ENCODE measurements around the gene ARID5A. TPM values are rescaled to one million over a fixed set of nuclear protein-coding genes. Genes with fewer than 3 reads are reported as not detected.
A peak's percentile ranks its signal among the peaks of the same experiment; 100 is the strongest.

Gene ARID5A
- total RNA-seq, 2 experiments from 2014 or later, result 61.5 to 64.3 TPM

- Mint-ChIP-seq H3K36me3 (ENCODE audit: low read depth) (peaks cover 28% of the 10 kb centered on the region), H3K9me3 (no peaks in the 10 kb centered on the region), H3K4me3 (no peak overlapping the region), H3K27ac (no peak overlapping the region), H3K4me1 (ENCODE audit: low read depth) (peaks cover 14% of the 10 kb centered on the region), H3K27me3 (no peaks in the 10 kb centered on the region)
- ChIA-PET POLR2A (no interaction called here), CTCF (no interaction called here)
- intact Hi-C loops (cut with micrococcal nuclease), result no loop called here
- no peak for ATAC-seq
- TF ChIP-seq CTCF (IDR thresholded peaks at IDR 0.05), result no peak
- no peak for DNase-seq
Measured at GRCh38 chr2:96587843-96588242, 51.3 kb downstream of the ARID5A start.

- H3K36me3 Mint-ChIP-seq (ENCODE audit: low read depth), result peaks cover 51% of the 10 kb centered on the region
- CTCF ChIA-PET, result no interaction called here
- H3K27ac Mint-ChIP-seq, result peak overlapping the region; percentile 1
- H3K4me3 Mint-ChIP-seq, result no peak overlapping the region
- peaks cover 43% of the 10 kb centered on the region for H3K4me1 Mint-ChIP-seq (ENCODE audit: low read depth)
- no peaks in the 10 kb centered on the region for H3K9me3 Mint-ChIP-seq
- ATAC-seq (no peak), DNase-seq (no peak)
- intact Hi-C loops (cut with micrococcal nuclease), result no loop called here
- POLR2A ChIA-PET, result no interaction called here
- TF ChIP-seq CTCF (IDR thresholded peaks at IDR 0.05), result no peak
- no peaks in the 10 kb centered on the region for H3K27me3 Mint-ChIP-seq
Measured at GRCh38 chr2:96591054-96591453, 54.5 kb downstream of the ARID5A start.

- no peaks in the 10 kb centered on the region for H3K9me3 Mint-ChIP-seq
- H3K27ac Mint-ChIP-seq, result no peak overlapping the region
- intact Hi-C loops (cut with micrococcal nuclease), result no loop called here
Measured at GRCh38 chr2:96591494-96591893, 54.9 kb downstream of the ARID5A start.

GRCh38 chr2:96594282-96594681, 57.7 kb downstream of the ARID5A start:
- intact Hi-C loops (cut with micrococcal nuclease), result no loop called here
- Mint-ChIP-seq H3K27me3 (no peaks in the 10 kb centered on the region), H3K4me3 (no peak overlapping the region), H3K4me1 (ENCODE audit: low read depth) (peaks cover 37% of the 10 kb centered on the region), H3K27ac (peak overlapping the region; percentile 90), H3K9me3 (no peaks in the 10 kb centered on the region), H3K36me3 (ENCODE audit: low read depth) (peaks cover 63% of the 10 kb centered on the region)
- ATAC-seq (peak; percentile 56), DNase-seq (no peak)
- POLR2A ChIA-PET, result interaction anchor here (1.4 kb wide), 1 partner anchor 44 kb away, joined by 4 read pairs; the partner anchor contains the start of gene KANSL3
- no peak for TF ChIP-seq CTCF (IDR thresholded peaks at IDR 0.05)
- CTCF ChIA-PET, result interaction anchor here (0.8 to 3.2 kb wide), 3 partner anchors 10 to 518 kb away, joined by 3 to 16 read pairs (median 8); partner anchors contain the start of gene ANKRD36

More at GRCh38 chr2:96591494-96591893, 54.9 kb downstream of the ARID5A start:
- TF ChIP-seq CTCF (IDR thresholded peaks at IDR 0.05), result no peak
- no peak overlapping the region for H3K4me3 Mint-ChIP-seq
- DNase-seq (no peak), ATAC-seq (no peak)
- H3K27me3 Mint-ChIP-seq, result no peaks in the 10 kb centered on the region
- ChIA-PET CTCF (no interaction called here), POLR2A (no interaction called here)
- H3K4me1 Mint-ChIP-seq (ENCODE audit: low read depth), result peaks cover 43% of the 10 kb centered on the region
- peaks cover 51% of the 10 kb centered on the region for H3K36me3 Mint-ChIP-seq (ENCODE audit: low read depth)

- no peak overlapping the region for H3K4me3 Mint-ChIP-seq
- H3K9me3 Mint-ChIP-seq, result no peaks in the 10 kb centered on the region
- peak overlapping the region; percentile 90 for H3K27ac Mint-ChIP-seq
- H3K27me3 Mint-ChIP-seq, result no peaks in the 10 kb centered on the region
- POLR2A ChIA-PET, result interaction anchor here (1.1 to 1.4 kb wide), 3 partner anchors 8 to 43 kb away, joined by 3 to 4 read pairs (median 3); partner anchors contain the start of gene KANSL3
- ATAC-seq (peak; percentile 84), DNase-seq (peak; percentile 39)
- H3K4me1 Mint-ChIP-seq (ENCODE audit: low read depth), result peaks cover 37% of the 10 kb centered on the region
- TF ChIP-seq CTCF (IDR thresholded peaks at IDR 0.05), result no peak
- CTCF ChIA-PET, result interaction anchor here (0.8 to 3.2 kb wide), 6 partner anchors 10 to 518 kb away, joined by 3 to 16 read pairs (median 4); partner anchors contain the start of gene ANKRD36
- intact Hi-C loops (cut with micrococcal nuclease), result no loop called here
- H3K36me3 Mint-ChIP-seq (ENCODE audit: low read depth), result peaks cover 64% of the 10 kb centered on the region
Measured at GRCh38 chr2:96594691-96595152, 58.2 kb downstream of the ARID5A start.

All from activated CD8-positive, alpha-beta T cell treated with anti-CD3 and anti-CD28 coated beads for 36 hours (primary cell).